ENCODE data around the gene KLHL2.
A peak's percentile ranks its signal among the peaks of the same experiment; 100 is the strongest.
"Not testable (repeated sequence)": the region's sequence is repeated elsewhere in the genome, so short reads cannot be mapped to it uniquely, and the experiment has no call there.

Gene KLHL2

GRCh38 chr4:165236852-165237251, 29.5 kb downstream of the KLHL2 start:
- peak; percentile 65 for FAIRE-seq

GRCh38 chr4:165238041-165238640, 30.8 kb downstream of the KLHL2 start:
- not testable (repeated sequence) for FAIRE-seq

- FAIRE-seq, result not testable (repeated sequence)
These were observed 33.4 kb downstream of the KLHL2 start for GRCh38 chr4:165240761-165241160.

- not testable (repeated sequence) for FAIRE-seq
These were observed 36.8 kb downstream of the KLHL2 start for GRCh38 chr4:165244148-165244547.

- FAIRE-seq, result not testable (repeated sequence)
These were observed 37.3 kb downstream of the KLHL2 start for GRCh38 chr4:165244587-165245186.

GRCh38 chr4:165248102-165248501, 40.7 kb downstream of the KLHL2 start:
- FAIRE-seq, result no peak

- FAIRE-seq, result not testable (repeated sequence)
These were observed 41.5 kb downstream of the KLHL2 start for GRCh38 chr4:165248904-165249303.

- FAIRE-seq, result not testable (repeated sequence)
These were observed 47.4 kb downstream of the KLHL2 start for GRCh38 chr4:165254771-165255170.

- FAIRE-seq, result not testable (repeated sequence)
These were observed 48.1 kb downstream of the KLHL2 start for GRCh38 chr4:165255439-165255838.

GRCh38 chr4:165256074-165256659, 48.8 kb downstream of the KLHL2 start:
- not testable (repeated sequence) for FAIRE-seq

GRCh38 chr4:165259776-165260175, 52.4 kb downstream of the KLHL2 start:
- FAIRE-seq, result not testable (repeated sequence)

GRCh38 chr4:165262306-165262705, 54.9 kb downstream of the KLHL2 start:
- FAIRE-seq, result not testable (repeated sequence)

- not testable (repeated sequence) for FAIRE-seq
These were observed 56.1 kb downstream of the KLHL2 start for GRCh38 chr4:165263466-165263865.

- not testable (repeated sequence) for FAIRE-seq
These were observed 62.6 kb downstream of the KLHL2 start for GRCh38 chr4:165269931-165270330.

- FAIRE-seq, result not testable (repeated sequence)
These were observed 66.1 kb downstream of the KLHL2 start for GRCh38 chr4:165273443-165273842.

GRCh38 chr4:165275357-165275756, 68.0 kb downstream of the KLHL2 start:
- FAIRE-seq, result not testable (repeated sequence)

GRCh38 chr4:165279531-165279930, 72.2 kb downstream of the KLHL2 start:
- not testable (repeated sequence) for FAIRE-seq

GRCh38 chr4:165284697-165285096, 77.3 kb downstream of the KLHL2 start:
- FAIRE-seq, result not testable (repeated sequence)

- FAIRE-seq, result peak; percentile 88
These were observed 79.4 kb downstream of the KLHL2 start for GRCh38 chr4:165286619-165287340.

GRCh38 chr4:165288226-165288625, 80.9 kb downstream of the KLHL2 start:
- no peak for FAIRE-seq

- FAIRE-seq, result no peak
These were observed 81.5 kb downstream of the KLHL2 start for GRCh38 chr4:165288639-165289422.

GRCh38 chr4:165289423-165289785, 82.0 kb downstream of the KLHL2 start:
- FAIRE-seq, result no peak

- FAIRE-seq, result no peak
These were observed 85.7 kb downstream of the KLHL2 start for GRCh38 chr4:165293061-165293460.

All from colon (tissue), 2 donors.